ENCODE results near the gene NDUFB10. TPM values are rescaled to one million over a fixed set of nuclear protein-coding genes. Genes with fewer than 3 reads are reported as not detected.
"Not testable (repeated sequence)": the region's sequence is repeated elsewhere in the genome, so short reads cannot be mapped to it uniquely, and the experiment has no call there.

The NDUFB10 gene
- total RNA-seq, 1 donor, result 109 TPM

DNA sequence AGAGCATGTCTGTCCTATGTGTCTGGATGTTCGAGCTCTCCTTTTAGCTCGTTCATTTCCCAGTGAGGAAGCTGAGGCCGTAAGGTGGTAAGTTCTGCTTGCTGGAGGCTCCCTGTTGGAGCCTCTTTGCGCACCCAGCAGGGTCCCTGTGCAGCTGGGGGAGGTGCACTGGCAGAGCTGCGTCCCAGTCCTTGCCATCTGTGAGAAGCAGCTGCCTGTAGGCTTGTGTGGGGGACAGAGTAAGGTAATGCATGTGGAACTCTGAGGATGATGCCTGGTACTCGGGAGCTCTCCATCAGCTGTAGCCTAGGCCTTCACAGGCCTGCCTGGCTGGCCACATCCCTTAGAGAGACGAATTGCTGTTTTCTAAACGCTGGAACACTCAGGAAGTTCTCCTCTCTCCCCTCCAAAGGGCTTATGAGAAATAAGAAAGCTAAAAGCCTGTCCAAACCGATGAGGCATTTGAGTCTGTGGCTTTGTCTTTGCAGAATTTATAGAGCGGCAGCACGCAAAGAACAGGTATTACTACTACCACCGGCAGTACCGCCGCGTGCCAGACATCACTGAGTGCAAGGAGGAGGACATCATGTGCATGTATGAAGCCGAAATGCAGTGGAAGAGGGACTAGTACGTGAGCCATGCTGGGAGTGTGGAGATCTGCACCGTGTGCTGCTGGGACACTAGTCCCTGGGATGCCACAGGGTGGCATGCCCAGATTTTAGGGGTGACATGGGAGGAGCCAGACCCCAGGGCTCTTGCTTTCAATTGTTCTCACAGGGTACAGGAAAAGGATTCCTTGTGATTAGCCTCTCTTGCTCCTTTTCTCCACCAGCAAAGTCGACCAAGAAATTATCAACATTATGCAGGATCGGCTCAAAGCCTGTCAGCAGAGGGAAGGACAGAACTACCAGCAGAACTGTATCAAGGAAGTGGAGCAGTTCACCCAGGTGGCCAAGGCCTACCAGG, 1.6 kb downstream of the NDUFB10 start:
- Histone ChIP-seq H3K36me3 (ENCODE audit: insufficient read depth, low read length) (peaks cover 28% of the 10 kb centered on the region), H3K4me3 (ENCODE audit: insufficient read depth, low read length) (peak overlapping the region; percentile 93), H3K9me3 (ENCODE audit: low read depth, low read length) (no peaks in the 10 kb centered on the region), H3K4me2 (ENCODE audit: insufficient read depth, low read length) (peak overlapping the region; percentile 80), H3K27ac (ENCODE audit: low read depth, low read length) (no peak overlapping the region), H3K27me3 (ENCODE audit: insufficient read depth, low read length) (no peaks in the 10 kb centered on the region), H3K4me1 (ENCODE audit: insufficient read depth, low read length) (peaks cover 26% of the 10 kb centered on the region), H4K20me1 (ENCODE audit: insufficient read depth, low read length) (peaks cover 38% of the 10 kb centered on the region), H2AFZ (ENCODE audit: low read length) (no peak overlapping the region), H3K79me2 (ENCODE audit: insufficient read depth, low read length) (peaks cover 54% of the 10 kb centered on the region)
- TF ChIP-seq CTCF (IDR thresholded peaks at IDR 0.05; ENCODE audit: extremely low read depth, low read depth, low read length), result no peak
- DNase-seq (ENCODE audit: insufficient read length, low spot score, missing footprints), result peak; percentile 75

- Histone ChIP-seq H3K9me3 (ENCODE audit: low read depth, low read length) (no peaks in the 10 kb centered on the region), H3K36me3 (ENCODE audit: insufficient read depth, low read length) (peaks cover 28% of the 10 kb centered on the region), H3K4me2 (ENCODE audit: insufficient read depth, low read length) (no peak overlapping the region), H3K4me1 (ENCODE audit: insufficient read depth, low read length) (peaks cover 27% of the 10 kb centered on the region), H4K20me1 (ENCODE audit: insufficient read depth, low read length) (peaks cover 38% of the 10 kb centered on the region), H3K4me3 (ENCODE audit: insufficient read depth, low read length) (no peak overlapping the region), H3K27me3 (ENCODE audit: insufficient read depth, low read length) (no peaks in the 10 kb centered on the region), H3K27ac (ENCODE audit: low read depth, low read length) (no peak overlapping the region), H2AFZ (ENCODE audit: low read length) (no peak overlapping the region), H3K79me2 (ENCODE audit: insufficient read depth, low read length) (peaks cover 60% of the 10 kb centered on the region)
- DNase-seq (ENCODE audit: insufficient read length, low spot score, missing footprints), result peak; percentile 23
- no peak for TF ChIP-seq CTCF (IDR thresholded peaks at IDR 0.05; ENCODE audit: extremely low read depth, low read depth, low read length)
These were observed 2.3 kb downstream of the NDUFB10 start for GRCh38 chr16:1961651-1962067.

- Histone ChIP-seq H3K36me3 (ENCODE audit: insufficient read depth, low read length) (peaks cover 28% of the 10 kb centered on the region), H3K4me1 (ENCODE audit: insufficient read depth, low read length) (peaks cover 27% of the 10 kb centered on the region), H4K20me1 (ENCODE audit: insufficient read depth, low read length) (peaks cover 38% of the 10 kb centered on the region), H3K4me2 (ENCODE audit: insufficient read depth, low read length) (peak overlapping the region; percentile 98), H3K79me2 (ENCODE audit: insufficient read depth, low read length) (peaks cover 67% of the 10 kb centered on the region), H3K4me3 (ENCODE audit: insufficient read depth, low read length) (peak overlapping the region; percentile 91)
- not testable (repeated sequence) for H3K9me3 ChIP-seq (ENCODE audit: low read depth, low read length); H3K27ac ChIP-seq (ENCODE audit: low read depth, low read length); H3K27me3 ChIP-seq (ENCODE audit: insufficient read depth, low read length); H2AFZ ChIP-seq (ENCODE audit: low read length)
- peak; percentile 45 for DNase-seq (ENCODE audit: insufficient read length, low spot score, missing footprints)
These were observed 3.1 kb downstream of the NDUFB10 start for GRCh38 chr16:1962161-1963153.

- peak; percentile 83 for DNase-seq (ENCODE audit: insufficient read length, low spot score, missing footprints)
- Histone ChIP-seq H2AFZ (ENCODE audit: low read length) (no peak overlapping the region), H3K4me3 (ENCODE audit: insufficient read depth, low read length) (peak overlapping the region; percentile 91), H4K20me1 (ENCODE audit: insufficient read depth, low read length) (peaks cover 38% of the 10 kb centered on the region), H3K79me2 (ENCODE audit: insufficient read depth, low read length) (peaks cover 67% of the 10 kb centered on the region), H3K4me2 (ENCODE audit: insufficient read depth, low read length) (peak overlapping the region; percentile 98), H3K36me3 (ENCODE audit: insufficient read depth, low read length) (peaks cover 28% of the 10 kb centered on the region), H3K27me3 (ENCODE audit: insufficient read depth, low read length) (no peaks in the 10 kb centered on the region), H3K4me1 (ENCODE audit: insufficient read depth, low read length) (peaks cover 26% of the 10 kb centered on the region), H3K27ac (ENCODE audit: low read depth, low read length) (peak overlapping the region; percentile 93), H3K9me3 (ENCODE audit: low read depth, low read length) (no peaks in the 10 kb centered on the region)
- TF ChIP-seq CTCF (IDR thresholded peaks at IDR 0.05; ENCODE audit: extremely low read depth, low read depth, low read length), result no peak
These were observed 4.6 kb downstream of the NDUFB10 start for GRCh38 chr16:1963806-1964505.

All from osteoblast (primary cell).